Measurements from ENCODE around the gene CNTNAP2.

DNA sequence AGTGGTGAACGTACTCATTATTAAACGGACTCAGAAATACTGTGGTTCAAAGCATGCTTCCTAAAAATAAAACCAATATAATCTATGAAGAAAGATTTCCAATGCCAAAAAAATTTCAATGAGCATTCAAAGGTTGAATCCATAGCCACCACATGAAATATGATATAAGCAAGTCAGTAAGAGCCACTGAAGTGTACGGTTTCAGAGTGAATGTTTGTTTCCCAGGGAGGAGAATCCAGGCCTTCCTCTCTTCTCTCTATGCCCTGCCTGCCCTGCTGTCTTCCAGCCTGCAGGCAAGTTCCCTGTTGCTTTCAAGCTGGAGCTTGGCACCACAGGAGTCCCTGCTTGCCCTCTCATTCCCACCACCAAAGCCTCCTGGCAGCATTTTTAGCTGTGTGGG, 1302.4 kb downstream of the CNTNAP2 start:
- TF ChIP-seq, protein P1, sequence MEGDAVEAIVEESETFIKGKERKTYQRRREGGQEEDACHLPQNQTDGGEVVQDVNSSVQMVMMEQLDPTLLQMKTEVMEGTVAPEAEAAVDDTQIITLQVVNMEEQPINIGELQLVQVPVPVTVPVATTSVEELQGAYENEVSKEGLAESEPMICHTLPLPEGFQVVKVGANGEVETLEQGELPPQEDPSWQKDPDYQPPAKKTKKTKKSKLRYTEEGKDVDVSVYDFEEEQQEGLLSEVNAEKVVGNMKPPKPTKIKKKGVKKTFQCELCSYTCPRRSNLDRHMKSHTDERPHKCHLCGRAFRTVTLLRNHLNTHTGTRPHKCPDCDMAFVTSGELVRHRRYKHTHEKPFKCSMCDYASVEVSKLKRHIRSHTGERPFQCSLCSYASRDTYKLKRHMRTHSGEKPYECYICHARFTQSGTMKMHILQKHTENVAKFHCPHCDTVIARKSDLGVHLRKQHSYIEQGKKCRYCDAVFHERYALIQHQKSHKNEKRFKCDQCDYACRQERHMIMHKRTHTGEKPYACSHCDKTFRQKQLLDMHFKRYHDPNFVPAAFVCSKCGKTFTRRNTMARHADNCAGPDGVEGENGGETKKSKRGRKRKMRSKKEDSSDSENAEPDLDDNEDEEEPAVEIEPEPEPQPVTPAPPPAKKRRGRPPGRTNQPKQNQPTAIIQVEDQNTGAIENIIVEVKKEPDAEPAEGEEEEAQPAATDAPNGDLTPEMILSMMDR (IDR thresholded peaks at IDR 0.05; ENCODE audit: borderline replicate concordance, extremely low read depth, low read length, poor library complexity, severe bottlenecking), result no peak
- no peak for TF ChIP-seq EZH2 (IDR thresholded peaks at IDR 0.05; ENCODE audit: borderline replicate concordance, low read depth, low read length, severe bottlenecking)
